H1 (cell line): Measurements from ENCODE around the gene MPP2. TPM values are rescaled to one million over a fixed set of nuclear protein-coding genes. Genes with fewer than 3 reads are reported as not detected.

Source experiments
- CBX8 ChIP-seq: fragments of 300-800, 300-1000 bp; sonication (generic); IDR thresholded peaks from 2 replicates; pipeline ENCODE4 v1.7.1; 2016; ENCODE audit warnings: low read depth, low read length, borderline replicate concordance
- CTBP2 ChIP-seq: IDR thresholded peaks from 2 replicates; pipeline ENCODE4 v1.7.0; 2011; ENCODE audit warnings: borderline replicate concordance, mild to moderate bottlenecking, moderate library complexity, mixed read lengths, low read length; ENCODE audit not compliant: insufficient read depth, insufficient read length
- CTCF ChIP-seq, 3 experiments: IDR thresholded peaks; 1 replicate in 2 of 3; 2 replicates in 1 of 3; pipeline versions ENCODE4 v1.5.1 to v1.6.1; 2011; ENCODE audit warnings: low read length in 3 of 3, mild to moderate bottlenecking in 3 of 3, inconsistent platforms in 2 of 3, low read depth in 1 of 3, moderate library complexity in 1 of 3; ENCODE audit not compliant: insufficient read depth in 1 of 3; ENCODE audit errors: control extremely low read depth in 1 of 3
- FOSL1 ChIP-seq: IDR thresholded peaks from 2 replicates; pipeline ENCODE4 v1.6.1; 2011; ENCODE audit warnings: mild to moderate bottlenecking, low read depth, low read length, moderate library complexity; ENCODE audit not compliant: insufficient read depth
- HDAC6 ChIP-seq: IDR thresholded peaks from one replicate; pipeline ENCODE4 v1.7.1; 2012; ENCODE audit warnings: low read depth, mild to moderate bottlenecking, inconsistent platforms, low read length, moderate library complexity
- POLR2AphosphoS5 ChIP-seq: IDR thresholded peaks from 2 replicates; pipeline ENCODE4 v1.6.1; 2011; ENCODE audit warnings: low read depth, low read length
- SRF ChIP-seq: IDR thresholded peaks from 2 replicates; pipeline ENCODE4 v1.6.1; 2011; ENCODE audit warnings: mild to moderate bottlenecking, low read depth, low read length, moderate library complexity
- USF2 ChIP-seq: IDR thresholded peaks from 2 replicates; pipeline ENCODE4 v1.6.1; 2011; ENCODE audit warnings: low read length, improper control_type of control experiment
- polyA plus RNA-seq, 7 experiments: library from polyadenylated mRNA; depleted of rRNA in 3 of 7; stranded (reverse) in 5 of 7; unstranded in 2 of 7; fragments of >200 nt in 5 of 7; fragments of 200-250 nt in 2 of 7; gene quantifications; 1 replicate in 5 of 7; 2 replicates in 1 of 7; 4 replicates in 1 of 7; pipeline versions ENCODE4 v1.2.1 to v1.2.3, GENCODE V29; 2011 to 2013; ENCODE audit warnings: missing spikeins in 2 of 7, mixed read lengths in 2 of 7
- total RNA-seq: library from RNA; stranded (reverse); fragmentation: NEBNext Ultra II Directional; extraction: Animal tissue kit (Norgen Biotek cat#: 25700); gene quantifications from 2 replicates; pipeline ENCODE4 v1.2.1, GENCODE V29; 2021

Gene MPP2
- total and polyA plus RNA-seq, 2 of the 8 experiments (the other 6 are each of a cell fraction or from before 2014, with no cell fraction given): 30.9 to 34.1 TPM

- no peak for TF ChIP-seq USF2
- TF ChIP-seq CBX8: no peak
- no peak for TF ChIP-seq FOSL1
- TF ChIP-seq HDAC6: no peak
- no peak for TF ChIP-seq CTBP2
- TF ChIP-seq SRF: no peak
- TF ChIP-seq CTCF (IDR thresholded peaks at IDR 0.05; ENCODE audit: control extremely low read depth in 1 of 3, insufficient read depth in 1 of 3, low read depth in 1 of 3, low read length in 3 of 3): no peak
- TF ChIP-seq POLR2AphosphoS5: no peak
Measured at GRCh38 chr17:43857141-43857540, 50.2 kb downstream of the MPP2 start (continued).
